SK-N-SH treated with all-trans-retinoic acid at 6 μM for 48 hours (cell line): ENCODE measurements around the gene EIF4EBP2.

Experiments
- ARNTL ChIP-seq: fragments of 450-650 bp; formaldehyde crosslinking; IDR thresholded peaks from 2 replicates; pipeline ENCODE4 v1.5.0; 2020; ENCODE audit warnings: low read depth, mild to moderate bottlenecking, moderate library complexity, borderline replicate concordance
- CREB5 ChIP-seq: fragments of 250-450 bp; sonication (Bioruptor Pico); IDR thresholded peaks from 2 replicates; pipeline ENCODE4 v1.5.1; 2020; ENCODE audit warnings: low read depth, mild to moderate bottlenecking, moderate library complexity
- CSDC2 ChIP-seq: fragments of 250-450 bp; sonication (Bioruptor Pico); IDR thresholded peaks from 2 replicates; pipeline ENCODE4 v1.5.0; 2020; ENCODE audit warnings: mild to moderate bottlenecking, moderate library complexity
- ESRRG ChIP-seq: fragments of 250-450 bp; sonication (Bioruptor Pico); IDR thresholded peaks from 2 replicates; pipeline ENCODE4 v1.6.1; 2021; ENCODE audit warnings: mild to moderate bottlenecking
- PATZ1 ChIP-seq: fragments of 250-450 bp; sonication (Bioruptor Pico); IDR thresholded peaks from 2 replicates; pipeline ENCODE4 v1.8.0; 2020; ENCODE audit warnings: mild to moderate bottlenecking, moderate library complexity, borderline replicate concordance
- POU6F1 ChIP-seq: fragments of 250-450 bp; sonication (Bioruptor Pico); IDR thresholded peaks from 2 replicates; pipeline ENCODE4 v1.8.0; 2021; ENCODE audit warnings: low read depth, mild to moderate bottlenecking, moderate library complexity, borderline replicate concordance
- SNAI2 ChIP-seq: fragments of 250-450 bp; sonication (Bioruptor Pico); IDR thresholded peaks from 2 replicates; pipeline ENCODE4 v1.5.0; 2020; ENCODE audit warnings: mild to moderate bottlenecking, moderate library complexity
- TOX ChIP-seq: fragments of 250-450 bp; sonication (Bioruptor Pico); IDR thresholded peaks from 2 replicates; pipeline ENCODE4 v1.8.0; 2021; ENCODE audit warnings: mild to moderate bottlenecking, moderate library complexity, borderline replicate concordance
- ZC3H10 ChIP-seq: fragments of 250-450 bp; sonication (Bioruptor Pico); IDR thresholded peaks from 2 replicates; pipeline ENCODE4 v1.5.1; 2021; ENCODE audit warnings: mild to moderate bottlenecking, moderate library complexity
- ZFP3 ChIP-seq: fragments of 250-450 bp; sonication (Bioruptor Pico); IDR thresholded peaks from 2 replicates; pipeline ENCODE4 v1.5.0; 2020; ENCODE audit warnings: mild to moderate bottlenecking, moderate library complexity

- TF ChIP-seq CSDC2 (CRISPR knock-in tag) (no peak), ESRRG (no peak), ARNTL (no peak), TOX (CRISPR knock-in tag) (no peak), ZFP3 (CRISPR knock-in tag) (no peak), ZC3H10 (CRISPR knock-in tag) (no peak), PATZ1 (CRISPR knock-in tag) (no peak), POU6F1 (CRISPR knock-in tag) (no peak), CREB5 (CRISPR knock-in tag) (no peak), SNAI2 (CRISPR knock-in tag) (no peak)
These were observed 61.3 kb downstream of the EIF4EBP2 start for GRCh38 chr10:70465278-70465677.
